HAP-1 (cell line): ENCODE data around the gene TNPO3.
"Not testable (repeated sequence)": the region's sequence is repeated elsewhere in the genome, so short reads cannot be mapped to it uniquely, and the experiment has no call there.

Experiments
- DNase-seq, 2 experiments: peaks; one replicate each; pipeline ENCODE4 v3.0.0-alpha.2; 2016 to 2020; ENCODE audit warnings: low spot score in 2 of 2
- H3K27me3 ChIP-seq: fragments of 250-450 bp; sonication (Bioruptor Pico); 2 replicates; pipeline ENCODE4 v1.5.1; 2020; ENCODE audit warnings: low read depth, mild to moderate bottlenecking, moderate library complexity
- H3K36me3 ChIP-seq: fragments of 250-450 bp; sonication (Bioruptor Pico); replicated peaks from 2 replicates; pipeline ENCODE4 v1.5.1; 2020; ENCODE audit warnings: mild to moderate bottlenecking
- H3K4me1 ChIP-seq: fragments of 250-450 bp; sonication (Bioruptor Pico); 2 replicates; pipeline ENCODE4 v1.5.1; 2020; ENCODE audit warnings: mild to moderate bottlenecking
- H3K4me3 ChIP-seq: fragments of 250-450 bp; sonication (Bioruptor Pico); 2 replicates; pipeline ENCODE4 v1.5.1; 2020; ENCODE audit warnings: mild to moderate bottlenecking, moderate library complexity
- H3K9me3 ChIP-seq: fragments of 250-450 bp; sonication (Bioruptor Pico); 2 replicates; pipeline ENCODE4 v1.5.1; 2020; ENCODE audit warnings: mild to moderate bottlenecking, moderate library complexity
- in situ Hi-C: fragments of 300-500 bp; cut with MboI; formaldehyde crosslinking; loops from 3 replicates; pipeline ENCODE4 v1.14.3; 2020; ENCODE audit warnings: low sequenced_read_pairs, inconsistent platforms, mixed read lengths

The TNPO3 gene

GRCh38 chr7:129084801-129085551 lies 30.1 kb upstream of the TNPO3 start:
- Histone ChIP-seq H3K4me3 (no peak overlapping the region), H3K4me1 (no peaks in the 10 kb centered on the region; the same call in 1 of the 2 replicates), H3K36me3 (no peaks in the 10 kb centered on the region), H3K9me3 (no peaks in the 10 kb centered on the region), H3K27me3 (no peaks in the 10 kb centered on the region)
- no peak for DNase-seq
- in situ Hi-C loops: loop anchor here (25.0 kb wide), 1 partner anchor 173 kb away; the partner anchor contains the start of gene KCP

- Histone ChIP-seq H3K27me3 (no peaks in the 10 kb centered on the region), H3K9me3 (no peaks in the 10 kb centered on the region), H3K4me1 (no peaks in the 10 kb centered on the region), H3K36me3 (no peaks in the 10 kb centered on the region), H3K4me3 (no peak overlapping the region)
- DNase-seq: no peak
- in situ Hi-C loops: loop anchor here (25.0 kb wide), 1 partner anchor 171 kb away; the partner anchor contains the start of gene KCP
Observed at GRCh38 chr7:129083525-129083924, 28.6 kb upstream of the TNPO3 start.

- H3K36me3 ChIP-seq: no peaks in the 10 kb centered on the region
- no peaks in the 10 kb centered on the region for H3K4me1 ChIP-seq
- DNase-seq: no peak
- in situ Hi-C loops: loop anchor here (25.0 kb wide), 1 partner anchor 166 kb away; the partner anchor contains the start of gene KCP
- no peaks in the 10 kb centered on the region for H3K27me3 ChIP-seq
- H3K9me3 ChIP-seq: no peaks in the 10 kb centered on the region
- H3K4me3 ChIP-seq: no peak overlapping the region
Observed at GRCh38 chr7:129078455-129078854, 23.5 kb upstream of the TNPO3 start.

GRCh38 chr7:129076886-129077285 lies 22.0 kb upstream of the TNPO3 start:
- in situ Hi-C loops: loop anchor here (25.0 kb wide), 1 partner anchor 165 kb away; the partner anchor contains the start of gene KCP
- H3K36me3 ChIP-seq: no peaks in the 10 kb centered on the region

GRCh38 chr7:129074994-129075393 lies 20.1 kb upstream of the TNPO3 start:
- Histone ChIP-seq H3K36me3 (no peaks in the 10 kb centered on the region), H3K4me1 (no peaks in the 10 kb centered on the region), H3K4me3 (no peak overlapping the region), H3K9me3 (no peaks in the 10 kb centered on the region), H3K27me3 (no peaks in the 10 kb centered on the region)
- no peak for DNase-seq
- in situ Hi-C loops: loop anchor here (25.0 kb wide), 1 partner anchor 163 kb away; the partner anchor contains the start of gene KCP

More at GRCh38 chr7:129076886-129077285, 22.0 kb upstream of the TNPO3 start:
- Histone ChIP-seq H3K27me3 (no peaks in the 10 kb centered on the region), H3K9me3 (no peaks in the 10 kb centered on the region), H3K4me3 (no peak overlapping the region), H3K4me1 (no peaks in the 10 kb centered on the region)
- DNase-seq: no peak

- in situ Hi-C loops: no loop called here
Observed at GRCh38 chr7:129074361-129074871, 19.5 kb upstream of the TNPO3 start.

GRCh38 chr7:129073738-129074137 lies 18.8 kb upstream of the TNPO3 start:
- no peaks in the 10 kb centered on the region for H3K36me3 ChIP-seq
- DNase-seq: no peak
- in situ Hi-C loops: no loop called here
- H3K9me3 ChIP-seq: no peaks in the 10 kb centered on the region
- no peaks in the 10 kb centered on the region for H3K4me1 ChIP-seq
- H3K4me3 ChIP-seq: no peak overlapping the region
- no peaks in the 10 kb centered on the region for H3K27me3 ChIP-seq

More at GRCh38 chr7:129074361-129074871, 19.5 kb upstream of the TNPO3 start:
- Histone ChIP-seq H3K9me3 (no peaks in the 10 kb centered on the region), H3K27me3 (no peaks in the 10 kb centered on the region), H3K4me3 (no peak overlapping the region), H3K4me1 (no peaks in the 10 kb centered on the region), H3K36me3 (no peaks in the 10 kb centered on the region)
- DNase-seq: no peak

GRCh38 chr7:129073204-129073603 lies 18.3 kb upstream of the TNPO3 start:
- H3K27me3 ChIP-seq: no peaks in the 10 kb centered on the region
- in situ Hi-C loops: no loop called here
- H3K36me3 ChIP-seq: no peaks in the 10 kb centered on the region
- no peaks in the 10 kb centered on the region for H3K9me3 ChIP-seq
- H3K4me3 ChIP-seq: no peak overlapping the region
- no peak for DNase-seq
- no peaks in the 10 kb centered on the region for H3K4me1 ChIP-seq

- Histone ChIP-seq H3K27me3 (no peaks in the 10 kb centered on the region), H3K4me3 (no peak overlapping the region), H3K36me3 (no peaks in the 10 kb centered on the region), H3K9me3 (no peaks in the 10 kb centered on the region), H3K4me1 (peaks cover 2% of the 10 kb centered on the region)
- no peak for DNase-seq
- in situ Hi-C loops: no loop called here
Observed at GRCh38 chr7:129072479-129073011, 17.6 kb upstream of the TNPO3 start.

- in situ Hi-C loops: no loop called here
- Histone ChIP-seq H3K36me3 (no peaks in the 10 kb centered on the region), H3K9me3 (no peaks in the 10 kb centered on the region), H3K27me3 (no peaks in the 10 kb centered on the region), H3K4me1 (peaks cover 15% of the 10 kb centered on the region), H3K4me3 (no peak overlapping the region)
- no peak for DNase-seq
Observed at GRCh38 chr7:129069021-129069420, 14.1 kb upstream of the TNPO3 start.

- Histone ChIP-seq H3K4me3 (no peak overlapping the region), H3K9me3 (no peaks in the 10 kb centered on the region), H3K27me3 (no peaks in the 10 kb centered on the region), H3K36me3 (no peaks in the 10 kb centered on the region), H3K4me1 (peaks cover 15% of the 10 kb centered on the region)
- in situ Hi-C loops: no loop called here
- DNase-seq: no peak
Observed at GRCh38 chr7:129067943-129068548, 13.1 kb upstream of the TNPO3 start.

- H3K9me3 ChIP-seq, in situ Hi-C loops, H3K36me3 ChIP-seq, DNase-seq, H3K27me3 ChIP-seq, H3K4me3 ChIP-seq: not testable (repeated sequence)
- peaks cover 15% of the 10 kb centered on the region for H3K4me1 ChIP-seq
Observed at GRCh38 chr7:129067132-129067561, 12.2 kb upstream of the TNPO3 start.

GRCh38 chr7:129066290-129067131 lies 11.6 kb upstream of the TNPO3 start:
- in situ Hi-C loops: no loop called here
- Histone ChIP-seq H3K9me3 (no peaks in the 10 kb centered on the region), H3K4me1 (peaks cover 15% of the 10 kb centered on the region), H3K27me3 (no peaks in the 10 kb centered on the region), H3K36me3 (no peaks in the 10 kb centered on the region), H3K4me3 (no peak overlapping the region)
- peak; percentile 40 to 70 for DNase-seq
